K562 (cell line): ENCODE data around the gene IQCM. TPM values are rescaled to one million over a fixed set of nuclear protein-coding genes. Genes with fewer than 3 reads are reported as not detected.

Experiments
- BMI1 ChIP-seq: fragments of 150-350 bp; IDR thresholded peaks from 2 replicates; pipeline ENCODE4 v1.6.1; 2014; ENCODE audit warnings: low read length
- MECOM ChIP-seq: fragments of 250-450 bp; sonication (Bioruptor Pico); IDR thresholded peaks from 2 replicates; pipeline ENCODE4 v1.8.0; 2022; ENCODE audit warnings: inconsistent platforms
- NEUROD1 ChIP-seq: fragments of 150-350 bp; IDR thresholded peaks from 2 replicates; pipeline ENCODE4 v1.6.1; 2014; ENCODE audit warnings: borderline replicate concordance, low read length, low read depth; ENCODE audit not compliant: partially characterized antibody
- NRF1 ChIP-seq, 2 experiments: fragments of 450-650 bp; IDR thresholded peaks in 1 of 2; conservative IDR thresholded peaks in 1 of 2; 2 replicates each; pipeline ENCODE4 v1.6.1; 2014; ENCODE audit warnings: mild to moderate bottlenecking in 2 of 2
- POU5F1 ChIP-seq: fragments of 150-350 bp; IDR thresholded peaks from 2 replicates; pipeline ENCODE4 v1.6.1; 2014; ENCODE audit warnings: borderline replicate concordance, low read length, low read depth, mild to moderate bottlenecking; ENCODE audit not compliant: partially characterized antibody
- ZNF408 ChIP-seq: fragments of 250-450 bp; sonication (Bioruptor Pico); IDR thresholded peaks from 2 replicates; pipeline ENCODE4 v1.4.0; 2020; ENCODE audit warnings: low read depth, mild to moderate bottlenecking, moderate library complexity
- polyA plus RNA-seq, 8 experiments: library from polyadenylated mRNA; depleted of rRNA in 4 of 8; stranded (reverse) in 5 of 8; unstranded in 3 of 8; fragments of >200 nt; fragmentation: Nextera tagmentation in 2 of 8; fragmentation: Illumina TruSeq in 1 of 8; extraction: Ambion mirVana in 2 of 8; extraction: Trizol in 1 of 8; gene quantifications; 2 replicates each; pipeline versions ENCODE4 v1.2.1 to v1.2.3, GENCODE V29; 2011 to 2014; ENCODE audit warnings: inconsistent platforms in 1 of 8, missing spikeins in 1 of 8
- total RNA-seq, 7 experiments: library from RNA; depleted of rRNA in 6 of 7; stranded (reverse); fragments of >200 nt in 6 of 7; fragmentation: Illumina TruSeq in 2 of 7; extraction: Trizol in 2 of 7; gene quantifications; 2 replicates each; pipeline versions ENCODE4 v1.2.1 to v1.2.3, GENCODE V29; 2011 to 2021; ENCODE audit warnings: low replicate concordance in 1 of 7
- TF ChIP-seq, protein P1 (sequence below), 2 experiments: fragments of 450-650 bp; IDR thresholded peaks; 2 replicates each; pipeline ENCODE4 v1.6.1; 2018; ENCODE audit warnings: mild to moderate bottlenecking in 2 of 2, low read depth in 1 of 2; ENCODE audit not compliant: partially characterized antibody in 2 of 2
- TF ChIP-seq, protein P2 (sequence below): sonication (generic); formaldehyde crosslinking; IDR thresholded peaks from 2 replicates; pipeline ENCODE4 v1.8.0; 2022; ENCODE audit warnings: mild to moderate bottlenecking, low read depth, missing genetic modification reagents

IQCM gene
- total and polyA plus RNA-seq, 9 of the 15 experiments (the other 6 are each of a cell fraction or from before 2014, with no cell fraction given): not detected

- TF ChIP-seq, protein P1, sequence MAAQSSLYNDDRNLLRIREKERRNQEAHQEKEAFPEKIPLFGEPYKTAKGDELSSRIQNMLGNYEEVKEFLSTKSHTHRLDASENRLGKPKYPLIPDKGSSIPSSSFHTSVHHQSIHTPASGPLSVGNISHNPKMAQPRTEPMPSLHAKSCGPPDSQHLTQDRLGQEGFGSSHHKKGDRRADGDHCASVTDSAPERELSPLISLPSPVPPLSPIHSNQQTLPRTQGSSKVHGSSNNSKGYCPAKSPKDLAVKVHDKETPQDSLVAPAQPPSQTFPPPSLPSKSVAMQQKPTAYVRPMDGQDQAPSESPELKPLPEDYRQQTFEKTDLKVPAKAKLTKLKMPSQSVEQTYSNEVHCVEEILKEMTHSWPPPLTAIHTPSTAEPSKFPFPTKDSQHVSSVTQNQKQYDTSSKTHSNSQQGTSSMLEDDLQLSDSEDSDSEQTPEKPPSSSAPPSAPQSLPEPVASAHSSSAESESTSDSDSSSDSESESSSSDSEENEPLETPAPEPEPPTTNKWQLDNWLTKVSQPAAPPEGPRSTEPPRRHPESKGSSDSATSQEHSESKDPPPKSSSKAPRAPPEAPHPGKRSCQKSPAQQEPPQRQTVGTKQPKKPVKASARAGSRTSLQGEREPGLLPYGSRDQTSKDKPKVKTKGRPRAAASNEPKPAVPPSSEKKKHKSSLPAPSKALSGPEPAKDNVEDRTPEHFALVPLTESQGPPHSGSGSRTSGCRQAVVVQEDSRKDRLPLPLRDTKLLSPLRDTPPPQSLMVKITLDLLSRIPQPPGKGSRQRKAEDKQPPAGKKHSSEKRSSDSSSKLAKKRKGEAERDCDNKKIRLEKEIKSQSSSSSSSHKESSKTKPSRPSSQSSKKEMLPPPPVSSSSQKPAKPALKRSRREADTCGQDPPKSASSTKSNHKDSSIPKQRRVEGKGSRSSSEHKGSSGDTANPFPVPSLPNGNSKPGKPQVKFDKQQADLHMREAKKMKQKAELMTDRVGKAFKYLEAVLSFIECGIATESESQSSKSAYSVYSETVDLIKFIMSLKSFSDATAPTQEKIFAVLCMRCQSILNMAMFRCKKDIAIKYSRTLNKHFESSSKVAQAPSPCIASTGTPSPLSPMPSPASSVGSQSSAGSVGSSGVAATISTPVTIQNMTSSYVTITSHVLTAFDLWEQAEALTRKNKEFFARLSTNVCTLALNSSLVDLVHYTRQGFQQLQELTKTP (IDR thresholded peaks at IDR 0.05; ENCODE audit: low read depth in 1 of 2, partially characterized antibody in 2 of 2): no peak
- no peak for TF ChIP-seq NRF1 (conservative IDR thresholded peaks at IDR 0.05 in 1 of 2, IDR thresholded peaks at IDR 0.05 in 1 of 2)
- no peak for TF ChIP-seq MECOM (CRISPR knock-in tag)
- TF ChIP-seq BMI1: no peak
- no peak for TF ChIP-seq POU5F1
- TF ChIP-seq ZNF408 (CRISPR knock-in tag): no peak
- no peak for TF ChIP-seq NEUROD1
- TF ChIP-seq, protein P2, sequence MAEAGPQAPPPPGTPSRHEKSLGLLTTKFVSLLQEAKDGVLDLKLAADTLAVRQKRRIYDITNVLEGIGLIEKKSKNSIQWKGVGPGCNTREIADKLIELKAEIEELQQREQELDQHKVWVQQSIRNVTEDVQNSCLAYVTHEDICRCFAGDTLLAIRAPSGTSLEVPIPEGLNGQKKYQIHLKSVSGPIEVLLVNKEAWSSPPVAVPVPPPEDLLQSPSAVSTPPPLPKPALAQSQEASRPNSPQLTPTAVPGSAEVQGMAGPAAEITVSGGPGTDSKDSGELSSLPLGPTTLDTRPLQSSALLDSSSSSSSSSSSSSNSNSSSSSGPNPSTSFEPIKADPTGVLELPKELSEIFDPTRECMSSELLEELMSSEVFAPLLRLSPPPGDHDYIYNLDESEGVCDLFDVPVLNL (CRISPR knock-in tag): no peak
Observed at GRCh38 chr4:149534779-149535178, 280.9 kb downstream of the IQCM start (continued).
